Medulla oblongata (tissue), 1 donor: ENCODE results near the gene RERE.
"Not testable (repeated sequence)": the region's sequence is repeated elsewhere in the genome, so short reads cannot be mapped to it uniquely, and the experiment has no call there.

Experiments
- DNase-seq: peaks from one replicate; pipeline ENCODE4 v3.0.0-alpha.2; 2015; ENCODE audit errors: extremely low spot score

Gene RERE

GRCh38 chr1:8718850-8719361 lies 98.5 kb downstream of the RERE start:
- peak; percentile 58 for DNase-seq

DNA sequence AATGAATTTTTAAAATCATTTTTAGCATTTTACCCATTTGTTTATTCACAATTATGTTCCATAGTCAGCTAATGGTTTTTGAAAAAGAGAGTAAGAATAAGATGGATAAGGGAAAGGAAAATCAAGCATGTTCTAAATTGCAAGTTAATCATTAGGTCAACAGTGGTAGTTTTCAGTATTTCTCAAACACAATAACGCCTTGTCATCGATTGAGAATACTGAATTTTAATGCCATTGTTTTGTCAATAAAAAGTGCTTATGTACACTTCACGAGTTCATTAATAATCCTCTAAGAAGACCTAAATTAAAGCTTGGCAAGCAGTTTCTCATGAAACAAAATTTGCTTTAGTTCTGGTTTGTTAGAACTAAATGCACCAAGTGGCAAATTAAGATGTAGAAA lies 100.3 kb downstream of the RERE start:
- no peak for DNase-seq

DNA sequence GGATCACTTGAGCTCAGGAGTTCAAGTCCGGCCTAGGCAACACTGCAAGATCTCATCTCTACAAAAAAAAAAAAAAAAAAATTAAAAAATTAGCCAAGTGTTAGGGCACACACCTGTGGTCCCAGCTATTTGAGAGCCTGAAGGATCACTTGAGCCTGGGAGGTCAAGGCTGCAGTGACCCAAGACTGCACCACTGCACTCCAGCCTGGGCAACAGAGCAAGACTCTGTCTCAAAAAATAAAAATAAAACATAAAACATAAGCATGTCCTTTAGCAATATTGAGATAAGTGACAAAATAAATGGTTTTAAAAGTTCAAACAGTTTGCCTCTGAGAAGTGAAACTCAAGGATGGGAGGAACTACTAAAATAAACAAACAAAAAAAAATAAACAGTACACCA lies 101.2 kb downstream of the RERE start:
- no peak for DNase-seq

- no peak for DNase-seq
These were observed 103.3 kb downstream of the RERE start for GRCh38 chr1:8714173-8714572.

- DNase-seq: peak; percentile 67
These were observed 104.8 kb downstream of the RERE start for GRCh38 chr1:8712413-8713231.

DNA sequence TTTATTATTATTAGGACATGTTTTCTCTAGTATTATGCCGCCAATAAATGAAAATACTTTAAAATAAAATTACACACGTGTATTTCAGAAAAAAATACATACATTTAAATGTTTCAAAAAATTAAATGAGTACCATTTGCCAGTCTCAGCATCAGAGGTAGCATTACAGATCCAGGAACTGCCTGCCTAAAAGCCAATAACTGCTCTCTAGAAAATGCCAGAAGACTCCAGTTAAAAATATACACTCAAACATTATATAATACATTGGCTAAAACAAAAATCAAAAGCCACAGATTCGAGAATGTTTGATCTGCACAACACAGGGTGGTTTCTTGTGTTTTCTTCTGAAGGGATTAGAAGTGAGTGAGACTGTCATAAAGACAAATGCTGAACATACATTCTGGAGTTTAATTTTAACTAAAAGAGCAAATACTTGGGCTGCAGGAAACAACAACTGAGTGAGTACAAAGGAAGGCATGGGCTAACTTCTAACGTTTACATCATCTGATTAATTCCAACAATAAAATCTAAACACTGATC lies 105.5 kb downstream of the RERE start:
- peak; percentile 49 for DNase-seq

GRCh38 chr1:8711151-8711550 lies 106.3 kb downstream of the RERE start:
- DNase-seq: no peak

GRCh38 chr1:8708259-8708658 lies 109.2 kb downstream of the RERE start:
- no peak for DNase-seq

DNA sequence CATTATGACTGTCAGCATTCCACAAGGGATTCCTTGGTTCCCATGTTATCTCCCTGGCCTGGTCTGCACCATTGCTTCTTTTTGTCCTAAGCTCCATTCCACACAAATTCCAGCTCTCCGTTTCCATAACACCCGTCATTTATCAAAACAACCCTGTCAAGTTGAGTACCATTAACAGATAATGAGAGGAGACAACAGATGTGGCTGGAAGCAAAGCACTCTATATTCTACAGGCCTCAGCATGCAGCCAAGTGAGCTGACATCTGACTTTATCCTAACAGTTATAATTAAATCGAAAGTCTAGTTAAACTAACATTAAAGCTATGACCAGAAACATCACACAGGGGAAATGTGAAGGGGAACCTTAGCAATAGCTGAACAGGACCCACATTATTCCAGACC lies 110.4 kb downstream of the RERE start:
- no peak for DNase-seq

DNA sequence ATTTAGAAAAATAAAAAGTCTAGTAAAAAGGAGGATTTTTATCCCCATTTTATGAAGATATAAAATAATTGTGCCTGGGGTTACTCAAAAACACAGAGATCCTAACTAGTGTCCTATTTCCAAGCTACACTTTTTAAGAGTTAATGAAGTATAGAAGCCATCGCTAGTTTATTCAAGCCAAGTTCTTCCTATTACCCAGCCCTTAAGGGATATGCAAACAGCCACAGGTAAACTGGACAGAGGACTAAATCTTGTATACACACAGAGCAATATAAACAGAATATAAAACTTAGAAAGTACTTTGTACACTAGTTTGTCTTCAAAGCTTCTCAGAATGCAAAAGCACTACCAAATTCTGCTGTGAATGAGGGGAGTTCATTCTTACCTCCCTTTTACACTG lies 111.1 kb downstream of the RERE start:
- DNase-seq: no peak

DNA sequence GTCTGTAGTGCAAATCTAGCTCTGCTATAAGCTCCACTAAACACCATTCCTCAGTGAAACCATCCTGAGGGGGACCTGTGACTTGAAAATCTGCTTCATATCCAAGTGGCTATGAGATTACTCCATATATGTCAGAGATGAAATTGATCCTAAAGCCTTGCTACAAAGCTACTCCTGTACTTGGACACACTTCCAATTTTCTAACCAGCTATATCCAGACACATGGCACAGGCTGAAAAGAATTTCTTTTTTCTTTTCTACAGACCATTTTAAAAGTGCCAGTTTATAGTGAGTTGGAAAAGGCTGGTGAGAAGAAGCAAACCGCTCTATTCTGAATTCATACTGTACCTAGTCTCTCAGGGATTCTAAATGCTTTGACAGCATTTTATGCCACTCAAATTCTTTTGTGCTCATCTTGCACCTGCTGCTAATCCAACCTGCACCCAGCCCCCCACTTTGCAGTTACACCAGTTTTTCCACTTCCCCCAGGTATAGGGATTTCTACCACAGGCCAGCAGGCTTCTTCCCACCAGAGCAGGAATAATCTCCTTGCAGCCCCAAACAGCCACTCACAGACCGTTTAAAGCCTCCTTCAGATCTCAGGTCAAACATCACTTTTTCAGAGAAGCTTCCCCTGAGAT lies 112.5 kb downstream of the RERE start:
- no peak for DNase-seq

- DNase-seq: peak; percentile 92
These were observed 114.3 kb downstream of the RERE start for GRCh38 chr1:8702850-8703810.

- no peak for DNase-seq
These were observed 115.0 kb downstream of the RERE start for GRCh38 chr1:8702472-8702849.

DNA sequence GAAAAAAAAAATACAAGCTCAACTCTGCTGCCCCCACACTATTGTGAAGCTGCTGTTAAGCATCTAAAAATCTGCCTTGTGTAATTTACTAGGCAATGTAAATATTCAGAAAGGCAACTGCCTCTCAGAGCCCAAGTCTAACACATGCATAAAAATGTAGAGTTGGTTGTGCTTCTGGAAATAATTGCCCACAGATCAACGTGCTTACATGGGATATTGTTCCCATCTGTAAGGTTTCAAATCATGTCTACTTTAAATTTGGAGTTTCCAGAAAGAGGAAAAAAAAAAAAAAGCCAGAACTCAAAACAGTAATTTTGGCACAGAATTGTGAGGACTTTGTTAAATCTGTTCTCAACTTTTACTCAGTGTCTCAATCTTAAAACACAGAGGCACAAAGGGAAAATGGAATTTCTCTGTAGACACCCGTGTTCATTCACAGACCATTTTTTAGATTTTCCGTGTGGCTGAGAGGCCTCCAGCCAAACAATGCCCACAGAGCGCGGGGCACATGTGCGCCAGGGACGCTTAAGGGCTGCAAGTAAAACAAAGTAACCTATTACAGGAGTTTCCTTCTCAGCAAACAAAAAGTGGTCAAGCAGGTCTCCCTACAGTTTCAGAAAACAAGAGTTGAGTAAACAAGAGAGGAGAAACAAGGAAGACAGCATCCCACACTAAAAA lies 115.5 kb downstream of the RERE start:
- peak; percentile 69 for DNase-seq

DNA sequence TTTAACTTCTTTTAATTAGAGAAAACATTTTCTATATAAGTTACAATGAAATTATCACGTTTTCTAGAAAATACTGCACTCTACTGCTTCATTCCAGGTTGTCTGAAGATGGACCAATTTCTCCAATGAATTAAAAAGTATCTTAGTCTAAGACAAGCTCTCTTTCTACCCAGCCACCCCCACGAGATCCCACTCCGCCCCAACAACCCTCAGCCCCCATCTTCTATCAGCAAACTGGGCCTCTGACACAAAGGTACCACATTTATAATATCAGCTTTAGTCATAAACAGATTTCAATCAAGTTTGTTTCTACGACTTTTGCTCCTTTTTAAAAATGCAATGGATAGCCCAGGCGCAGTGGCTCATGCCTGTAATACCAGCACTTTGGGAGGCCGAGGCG lies 117.8 kb downstream of the RERE start:
- no peak for DNase-seq

DNA sequence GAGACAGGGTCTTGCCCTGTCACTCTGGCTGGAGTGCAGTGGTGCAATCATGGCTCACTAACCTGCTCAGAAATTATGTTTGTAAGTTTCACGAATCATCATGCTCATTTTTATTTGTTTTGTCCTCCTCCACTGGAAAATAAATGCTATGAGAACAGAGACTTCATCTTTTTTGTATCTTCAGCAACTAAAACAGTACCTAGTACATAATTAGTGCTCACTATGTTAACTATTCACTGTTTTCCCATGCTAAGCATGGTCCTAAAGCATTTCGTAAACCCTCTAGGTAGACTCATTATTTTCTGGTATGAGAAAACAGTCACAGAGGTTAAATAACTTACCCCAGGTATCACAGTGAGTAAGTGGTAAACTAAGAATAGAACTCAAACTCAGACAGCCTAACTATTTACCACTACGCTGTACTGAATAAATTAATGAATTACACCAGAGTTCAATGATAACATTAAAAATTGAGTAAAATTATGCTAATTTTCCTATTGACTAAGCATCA lies 118.4 kb downstream of the RERE start:
- DNase-seq: no peak

GRCh38 chr1:8698012-8698630 lies 119.3 kb downstream of the RERE start:
- DNase-seq: no peak

DNA sequence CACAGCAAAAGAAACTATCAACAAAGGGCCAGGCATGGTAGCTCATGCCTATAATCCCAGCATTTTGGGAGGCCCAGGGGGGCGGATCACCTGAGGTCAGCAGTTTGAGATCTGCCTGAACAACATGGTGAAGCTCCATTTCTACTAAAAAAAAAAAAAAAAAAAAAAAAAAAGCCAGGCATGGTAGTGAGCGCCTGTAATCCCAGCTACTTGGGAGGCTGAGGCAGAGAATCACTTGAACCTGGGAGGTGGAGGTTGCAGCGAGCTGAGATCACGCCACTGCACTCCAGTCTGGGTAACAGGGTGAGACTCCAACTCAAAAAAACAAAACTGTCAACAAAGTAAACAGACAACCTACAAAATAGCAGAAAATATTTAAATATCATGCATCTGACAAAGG lies 122.0 kb downstream of the RERE start:
- DNase-seq: not testable (repeated sequence)

- no peak for DNase-seq
These were observed 124.3 kb downstream of the RERE start for GRCh38 chr1:8693107-8693506.

DNA sequence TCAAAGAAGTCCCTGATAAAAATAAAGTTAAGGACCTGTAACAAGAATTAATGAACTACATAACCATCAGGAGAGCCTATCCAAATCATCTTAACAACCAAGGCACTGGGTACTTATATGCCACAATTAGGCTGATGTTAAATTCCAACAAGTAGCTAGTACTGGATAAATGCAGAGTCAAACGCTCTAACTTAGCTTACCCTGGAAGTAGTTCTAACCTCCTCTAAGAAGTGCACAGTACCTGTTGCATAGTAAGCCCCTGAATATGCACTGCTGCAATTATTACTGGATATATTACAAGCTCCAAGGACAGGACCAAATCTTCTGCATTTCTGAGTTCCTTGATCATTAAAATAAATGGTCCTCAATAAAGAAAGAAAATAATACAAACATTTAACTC lies 125.8 kb downstream of the RERE start:
- DNase-seq: no peak

DNA sequence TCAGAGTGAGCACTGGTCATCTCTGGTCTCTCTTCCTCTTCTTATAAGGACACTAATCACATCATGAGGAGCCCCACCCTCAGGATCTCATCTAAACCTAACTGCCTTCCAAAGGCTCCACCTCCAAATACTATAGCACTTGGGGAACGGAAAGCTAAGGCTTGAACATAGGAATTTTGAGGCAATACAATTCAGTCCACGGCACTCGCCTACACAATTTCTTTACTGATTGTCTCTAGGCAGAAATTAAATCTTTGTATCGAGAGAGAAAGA lies 127.3 kb downstream of the RERE start:
- DNase-seq: no peak
